Heart left ventricle (tissue), 13 donors: ENCODE measurements around the gene SOCS3.

ENCODE experiments used
- CTCF ChIP-seq, 12 donors: fragments of 200-600 bp; sonication (generic) in 4 of 12; IDR thresholded peaks; one replicate each; pipeline versions ENCODE4 v1.5.0 to v1.8.0; 2018 to 2022; ENCODE audit warnings: antibody characterized with exemption in 12 of 12, mild to moderate bottlenecking in 5 of 12
- POLR2A ChIP-seq, 2 donors: fragments of 450-650 bp; IDR thresholded peaks; one replicate each; pipeline ENCODE4 v1.6.1; 2017; ENCODE audit warnings: antibody characterized with exemption in 2 of 2, mild to moderate bottlenecking in 2 of 2, moderate library complexity in 2 of 2
- donor health status: ischemic (EF 13 %, LVEDD 7.1; RV severe dilation, severe dysfunction).
- donor health status: DM: no; HTN: yes; CAD: no.
- donor health status: DM: no; HTN: no; CAD: no.
- donor health status: ischemic (EF 25% LVEDD 6.9; RV normal size, moderate dysfunction).
- donor health status: ischemic (EF 25% LVEDD 5.7; RV mildly dilated, moderate dysfunction).
- donor health status: ischemic (EF 35%, LVEDD 5.7; RV mildly dilated, moderate dysfunction).
- donor health status: nonischemic (EF 11% LVEDD 7.7; RV severe dilation, severe dysfunction).
- donor health status: DM: yes; HTN: yes; CAD: no.
- donor health status: PGD.
- donor health status: ischemic (EF 29% LVEDD 5.4; RV normal size, mild dysfunction).
- donor health status: nonischemic (EF 23%, LVEDD 6.1; RV moderate dilation, normal function).

DNA sequence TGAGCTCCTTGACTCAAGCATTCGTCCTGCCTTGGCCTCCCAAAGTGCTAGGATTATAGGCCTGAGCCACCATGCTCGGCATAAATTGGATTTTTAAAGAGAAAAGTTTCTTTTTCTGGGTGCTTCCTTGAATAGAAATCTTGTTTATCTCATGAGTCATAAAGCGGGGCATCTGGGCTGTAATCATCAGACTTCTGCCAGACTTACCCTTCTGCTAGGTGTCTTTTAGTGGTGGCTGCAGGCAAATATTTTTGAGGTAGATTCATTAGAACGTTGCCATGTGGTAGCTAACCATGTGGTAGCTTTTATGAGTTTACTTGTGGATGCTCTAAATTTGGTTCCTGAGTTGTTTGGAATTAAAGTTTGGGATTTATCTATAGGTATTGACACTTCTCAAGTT, 32.0 kb upstream of the SOCS3 start:
- TF ChIP-seq CTCF (IDR thresholded peaks at IDR 0.05) (no peak), POLR2A (IDR thresholded peaks at IDR 0.05) (no peak)
